Fibroblast of skin of right quadriceps (primary cell): ENCODE measurements around the gene CYREN.
"Not testable (repeated sequence)": the region's sequence is repeated elsewhere in the genome, so short reads cannot be mapped to it uniquely, and the experiment has no call there.

Experiments
- DNase-seq: peaks from one replicate; pipeline ENCODE4 v3.0.0-alpha.2; 2013

Gene CYREN

DNA sequence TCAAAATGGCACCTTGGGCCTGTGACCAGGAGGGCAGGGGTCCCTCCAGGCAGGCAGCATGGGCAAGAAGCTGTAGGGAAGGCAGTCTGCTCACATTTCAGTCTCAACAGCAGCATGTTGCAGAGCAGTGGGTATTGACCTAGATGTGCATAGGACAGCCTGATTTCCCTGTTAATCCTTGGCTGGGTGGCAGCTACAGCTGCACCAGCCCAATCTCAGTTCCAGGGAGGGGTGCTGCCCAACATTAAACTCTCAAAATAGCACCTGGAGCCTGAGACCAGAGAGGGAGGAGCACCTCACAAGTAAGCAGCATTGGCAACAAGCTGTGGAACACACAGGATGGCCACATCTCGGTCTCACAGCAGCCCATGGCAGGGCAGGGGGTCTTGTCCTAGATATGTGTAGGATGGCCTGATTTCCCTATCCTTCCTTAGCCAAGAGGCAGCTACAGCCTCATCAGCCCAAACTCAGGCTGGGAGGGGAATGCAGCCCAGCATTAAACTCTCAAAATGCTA lies 12.3 kb downstream of the CYREN start:
- DNase-seq: no peak

DNA sequence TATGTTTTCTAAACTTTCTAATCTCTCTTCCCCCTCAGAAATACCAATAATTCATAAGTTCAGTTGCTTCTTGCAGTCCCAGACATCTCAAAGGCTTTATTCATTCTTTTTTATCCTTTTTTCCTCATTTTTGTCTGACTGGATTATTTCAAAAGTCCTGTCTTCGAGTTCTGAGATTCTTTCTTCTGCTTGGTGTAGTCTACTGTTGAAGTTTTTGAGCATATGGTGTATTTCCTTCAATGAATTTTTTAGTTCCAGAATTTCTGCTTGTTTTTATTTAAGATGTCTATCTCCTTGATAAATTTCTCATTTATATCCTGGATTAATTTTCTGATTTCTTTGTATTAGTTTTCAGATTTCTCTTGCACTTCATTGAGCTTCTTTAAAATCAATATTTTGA lies 14.2 kb downstream of the CYREN start:
- no peak for DNase-seq

DNA sequence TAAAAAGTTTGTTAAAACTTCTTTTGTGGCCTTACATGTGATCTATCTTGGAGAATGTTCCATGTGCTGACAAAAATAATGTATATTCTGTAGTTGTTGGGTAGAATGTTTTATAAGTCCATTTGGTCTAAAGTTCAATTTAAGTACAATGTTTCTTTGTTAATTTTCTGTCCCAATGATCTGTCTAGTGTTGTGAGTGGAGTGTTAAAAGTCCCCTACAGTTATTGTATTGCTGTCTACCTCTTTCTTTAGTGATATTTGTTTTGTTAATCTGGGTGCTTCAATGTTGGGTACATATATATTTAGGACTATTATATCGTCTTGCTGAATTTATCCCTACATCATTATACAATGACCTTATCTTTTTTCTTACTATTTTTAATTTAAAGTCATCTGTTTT lies 15.8 kb downstream of the CYREN start:
- no peak for DNase-seq

DNA sequence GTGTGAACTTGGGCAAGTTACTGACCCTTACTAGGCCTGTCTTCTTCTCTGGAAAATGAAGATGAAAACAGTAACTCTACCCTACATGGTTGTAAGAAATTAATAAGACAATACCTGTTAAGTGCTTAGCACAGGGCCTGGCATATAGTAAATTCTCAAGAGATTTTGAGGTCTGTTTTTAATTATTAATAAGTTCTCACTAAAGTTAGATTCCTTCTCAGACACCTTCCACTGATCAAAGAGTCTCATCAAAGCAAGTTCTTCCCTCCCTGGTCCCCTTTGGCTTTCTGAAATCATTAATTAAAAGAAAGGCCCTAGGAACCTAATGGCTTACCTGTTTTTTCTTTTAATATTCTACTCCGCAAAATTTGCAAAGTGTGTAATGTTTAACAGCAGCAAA lies 18.1 kb downstream of the CYREN start:
- no peak for DNase-seq

DNA sequence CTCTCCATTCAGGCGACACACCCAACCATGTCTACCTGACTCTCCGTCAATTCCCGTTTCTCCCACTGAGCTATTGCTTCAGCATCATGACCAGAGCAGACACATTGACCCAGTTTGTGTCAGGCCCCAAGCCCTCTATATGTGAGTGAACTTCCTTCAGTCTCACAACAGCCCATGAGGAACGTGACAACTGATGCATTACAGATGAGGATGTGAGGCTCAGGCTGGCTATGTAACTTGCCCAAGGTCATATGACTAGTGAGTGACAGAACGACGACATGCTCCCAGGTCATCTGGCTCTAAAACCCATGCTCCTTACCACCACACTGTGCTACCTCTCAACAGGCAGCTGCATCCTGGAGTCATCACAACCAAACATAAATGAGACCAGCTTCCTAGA lies 19.0 kb downstream of the CYREN start:
- no peak for DNase-seq

DNA sequence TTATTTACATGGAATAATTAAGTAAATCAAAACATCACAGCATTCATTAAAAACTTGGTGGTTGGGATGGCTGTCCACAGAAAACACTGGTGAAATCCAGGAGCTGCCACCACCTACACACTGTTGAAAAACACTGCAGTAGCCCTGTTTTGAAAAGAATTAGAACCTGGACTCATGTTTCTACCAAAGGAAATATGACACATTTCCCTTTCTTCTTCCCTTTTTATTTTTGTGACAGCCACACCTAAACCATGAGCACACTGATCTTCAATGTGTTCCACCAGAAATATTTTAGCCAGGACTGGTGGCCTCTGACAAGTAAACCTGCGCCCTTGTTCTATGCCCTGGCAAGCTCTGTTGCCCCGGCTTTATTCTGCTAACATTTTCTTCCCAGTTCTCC lies 19.4 kb downstream of the CYREN start:
- DNase-seq: no peak

DNA sequence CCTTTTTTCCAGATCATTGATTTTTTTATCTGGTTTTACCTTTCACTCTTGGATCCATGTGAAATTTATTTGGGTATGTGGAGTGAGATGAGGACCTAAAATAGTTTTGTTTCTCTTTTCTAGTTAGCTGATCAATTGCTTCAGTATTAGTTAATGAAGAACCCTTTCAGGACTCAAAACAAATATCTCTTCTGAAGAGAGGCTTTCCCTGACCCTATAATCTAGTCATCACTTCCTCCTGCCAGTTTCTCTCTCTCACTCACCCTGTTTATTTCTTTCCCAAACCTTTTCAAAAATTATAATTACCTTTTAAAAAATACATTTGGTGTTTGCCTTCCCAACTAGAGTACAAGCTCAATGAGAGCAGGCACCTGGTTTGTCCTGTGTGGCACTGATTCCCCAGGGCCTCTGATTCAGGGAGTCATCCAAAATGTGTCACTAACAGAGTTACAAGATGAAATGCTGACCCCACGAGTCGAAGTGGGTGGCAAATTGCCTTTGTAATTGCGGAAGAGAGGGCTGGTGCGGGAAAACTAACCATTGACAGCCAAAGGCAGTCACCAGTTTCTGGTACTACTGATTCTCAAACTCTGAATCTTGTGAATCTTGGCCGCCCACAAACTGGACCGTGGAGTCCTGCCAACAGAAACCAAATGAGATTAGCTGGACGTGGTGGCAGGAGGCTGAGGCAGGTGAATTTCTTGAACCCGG lies 20.3 kb downstream of the CYREN start:
- DNase-seq: no peak

DNA sequence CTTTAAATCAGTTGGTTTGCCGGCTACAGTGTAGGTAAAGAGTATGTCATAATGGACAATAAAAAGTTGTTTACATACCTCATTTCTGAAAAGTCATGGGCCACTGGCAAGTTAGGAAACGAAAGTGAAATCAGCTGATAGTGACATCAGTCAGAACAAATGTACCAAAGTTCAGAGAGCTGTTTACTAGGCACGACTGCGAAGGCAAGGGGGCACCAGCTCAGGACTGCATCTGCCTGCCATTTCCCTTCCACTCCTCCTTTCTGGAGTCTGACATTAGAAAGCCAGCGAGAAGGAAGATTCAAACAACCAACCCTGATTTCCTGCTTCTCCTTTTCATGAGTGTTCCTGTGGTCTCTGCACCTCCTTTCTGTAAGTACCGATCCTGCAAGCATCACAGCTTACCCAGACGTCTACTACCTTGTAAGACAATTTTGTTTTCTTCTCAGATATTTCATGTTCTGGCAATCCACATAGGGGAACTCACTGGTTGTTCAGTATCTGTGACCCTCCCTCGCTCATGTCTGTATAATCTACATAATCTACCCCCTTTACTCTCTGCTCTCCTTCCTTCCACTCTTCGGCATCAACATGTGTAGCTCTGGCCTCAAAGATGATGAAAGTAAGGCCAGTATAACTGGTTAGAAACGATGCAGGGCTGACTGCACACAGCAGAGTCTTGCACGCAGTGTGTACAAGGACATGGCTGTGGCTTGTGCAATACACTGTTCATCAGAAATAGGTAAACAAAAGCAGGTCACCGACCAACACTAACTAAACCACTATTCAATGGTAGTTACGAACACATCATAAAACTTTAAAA lies 22.4 kb downstream of the CYREN start, which contains the start of gene TMEM140:
Gene TMEM140, plus strand, starts transcription at position 174 of the 823 bp plus-strand sequence. CDS start 16,370 bp downstream, outside the sequence.
- no peak for DNase-seq

DNA sequence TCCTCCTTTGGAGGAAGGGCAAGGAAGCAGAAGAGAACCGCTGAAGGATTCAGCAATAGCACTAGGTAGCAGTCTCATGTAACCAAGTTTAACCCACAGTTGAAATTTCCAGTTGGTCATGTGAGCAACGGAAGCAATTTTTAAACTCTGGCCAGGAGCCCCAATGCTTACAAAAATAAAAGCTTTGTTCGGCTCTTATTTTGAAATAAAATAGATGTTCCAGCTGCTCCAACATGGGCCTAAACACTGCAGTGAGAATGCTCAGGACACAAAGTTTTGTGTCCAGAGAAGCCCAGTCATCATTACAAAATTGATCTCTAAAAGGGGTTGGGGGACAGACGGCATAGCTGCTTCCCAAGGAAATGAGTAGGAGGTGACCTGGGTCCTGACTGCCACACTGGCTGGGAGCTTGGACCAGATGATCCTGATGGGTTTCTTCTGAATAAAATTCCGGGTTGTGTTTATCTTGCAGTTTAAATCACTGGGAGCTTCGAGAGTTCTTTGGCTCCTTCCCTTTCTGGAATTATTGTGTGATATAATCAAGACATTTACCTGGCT lies 23.1 kb downstream of the CYREN start:
- no peak for DNase-seq

DNA sequence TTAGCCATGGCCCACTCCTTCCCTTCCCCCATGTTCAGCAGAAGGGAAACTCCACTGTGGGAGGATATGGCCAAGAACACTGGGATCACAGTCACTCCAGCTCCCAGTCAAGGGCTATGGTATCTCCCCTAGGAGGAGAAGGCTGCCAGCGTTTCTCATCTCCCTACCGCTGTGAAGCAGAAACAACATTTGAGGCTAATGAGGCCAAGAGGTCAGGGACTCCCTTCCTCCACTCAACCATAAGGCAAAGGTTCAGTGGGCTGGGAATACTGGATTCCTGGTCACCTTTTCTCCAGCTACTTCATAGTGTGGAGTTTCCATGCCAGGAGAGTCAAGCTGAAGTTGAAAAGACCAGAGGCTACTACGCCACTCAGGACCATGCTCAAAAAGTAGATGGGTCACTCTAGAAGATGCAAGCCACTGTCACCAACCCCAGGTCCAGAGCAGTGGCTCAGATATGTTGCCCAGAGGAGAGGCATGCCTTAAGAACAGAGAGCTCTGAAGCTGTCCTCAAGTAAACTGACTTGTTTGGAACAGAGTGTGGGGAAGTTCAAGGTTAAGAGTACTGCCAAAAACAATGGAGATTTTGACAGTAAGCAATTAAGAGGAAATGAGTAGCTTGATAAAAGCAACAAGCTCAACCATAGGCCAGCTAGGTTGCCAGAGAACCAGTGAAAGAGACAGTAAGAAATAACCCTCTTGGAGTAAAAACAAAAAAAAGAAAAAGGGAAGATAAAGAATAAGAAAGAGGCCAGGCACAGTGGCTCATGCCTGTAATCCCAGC lies 26.4 kb downstream of the CYREN start:
- no peak for DNase-seq

DNA sequence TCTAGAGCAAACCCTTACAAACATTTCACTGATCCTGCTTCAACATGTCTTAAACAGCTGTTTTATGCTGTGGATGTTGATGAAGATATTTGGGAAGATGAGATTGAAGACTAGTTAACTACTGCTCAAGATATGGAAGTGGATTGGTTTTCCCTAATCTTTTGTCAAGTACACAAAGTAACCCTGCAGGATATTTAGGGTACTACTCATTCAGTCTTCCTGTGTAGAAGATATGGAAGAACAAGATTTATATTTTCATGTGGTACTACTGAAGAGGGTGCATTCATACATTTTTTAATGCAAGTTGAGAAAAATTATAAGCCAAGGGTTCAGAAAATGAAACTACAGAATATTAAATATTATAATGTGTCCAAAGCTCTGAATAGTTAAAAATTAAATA lies 40.9 kb downstream of the CYREN start:
- no peak for DNase-seq

DNA sequence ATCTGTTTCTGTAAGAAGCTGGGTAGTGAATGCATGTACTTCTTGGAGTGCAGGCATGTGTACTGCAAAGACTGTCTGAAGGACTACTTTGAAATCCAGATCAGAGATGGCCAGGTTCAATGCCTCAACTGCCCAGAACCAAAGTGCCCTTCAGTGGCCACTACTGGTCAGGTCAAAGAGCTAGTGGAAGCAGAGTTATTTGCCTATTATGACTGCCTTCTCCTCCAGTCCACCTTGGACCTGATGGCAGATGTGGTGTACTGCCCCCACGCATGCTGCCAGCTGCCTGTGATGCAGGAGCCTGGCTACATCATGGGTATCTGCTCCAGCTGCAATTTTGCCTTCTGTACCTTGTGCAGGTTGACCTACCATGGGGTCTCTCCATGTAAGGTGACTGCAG lies 41.6 kb downstream of the CYREN start:
- DNase-seq: no peak

DNA sequence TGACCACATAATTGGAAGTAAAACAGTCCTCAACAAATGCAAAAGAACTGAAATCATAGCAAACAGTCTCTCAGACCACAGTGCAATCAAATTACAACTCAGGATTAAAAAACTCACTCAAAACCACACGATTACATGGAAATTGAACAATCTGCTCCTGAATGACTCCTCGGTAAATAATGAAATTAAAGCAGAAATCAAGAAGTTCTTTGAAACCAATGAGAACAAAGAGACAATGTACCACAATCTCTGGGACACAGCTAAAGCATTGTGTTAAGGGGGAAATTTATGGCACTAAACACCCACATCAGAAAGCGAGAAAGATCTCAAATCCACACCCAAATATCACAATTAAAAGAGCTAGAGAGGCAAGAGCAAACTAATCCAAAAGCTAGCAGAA lies 45.9 kb downstream of the CYREN start:
- DNase-seq: not testable (repeated sequence)

DNA sequence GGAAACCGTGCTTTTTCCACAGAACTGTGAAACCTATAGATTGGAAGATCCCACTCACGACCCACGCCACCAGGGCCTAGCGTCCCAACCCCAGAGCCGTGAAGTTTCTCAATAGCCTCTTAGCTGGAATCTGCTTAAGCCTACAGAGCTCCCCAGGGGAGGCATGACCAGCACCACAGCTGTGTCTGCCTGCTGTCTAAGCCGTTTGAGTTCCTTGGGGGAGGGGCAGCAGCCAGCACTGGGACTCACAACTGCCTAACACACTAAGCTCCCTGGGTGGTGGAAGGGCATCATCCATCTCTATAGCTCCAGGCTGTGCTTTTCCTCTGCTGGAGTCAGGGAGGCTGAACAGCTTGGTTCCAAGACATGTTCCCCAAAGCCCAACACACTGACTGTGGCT lies 48.6 kb downstream of the CYREN start:
- no peak for DNase-seq

DNA sequence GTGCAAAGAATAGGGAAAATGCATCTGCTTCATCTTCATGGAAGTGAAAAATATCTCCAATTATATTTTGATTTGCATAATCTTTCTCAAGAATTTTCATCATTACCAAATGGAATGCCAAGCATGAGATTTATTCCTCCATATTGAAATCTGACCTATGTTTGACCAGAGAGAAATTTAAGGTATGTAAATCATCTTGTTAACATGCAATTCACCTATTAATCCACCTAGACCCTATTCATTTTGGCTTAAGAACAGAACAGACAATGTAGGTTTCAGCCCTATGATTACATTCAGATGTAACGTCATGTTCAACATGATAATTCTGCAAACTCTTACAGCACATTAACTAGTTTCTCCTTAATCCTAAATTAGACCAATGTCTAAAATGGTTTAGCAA lies 53.4 kb downstream of the CYREN start:
- DNase-seq: no peak
